NCI-H524 treated with DMSO at 0.1 percent for 48 hours (cell line): ENCODE results near the gene UFD1.
A peak's percentile ranks its signal among the peaks of the same experiment; 100 is the strongest.

Source experiments
- DNase-seq: peaks from one replicate; lab custom pipeline; 2025; lab: John Stamatoyannopoulos, UW

UFD1 gene

DNA sequence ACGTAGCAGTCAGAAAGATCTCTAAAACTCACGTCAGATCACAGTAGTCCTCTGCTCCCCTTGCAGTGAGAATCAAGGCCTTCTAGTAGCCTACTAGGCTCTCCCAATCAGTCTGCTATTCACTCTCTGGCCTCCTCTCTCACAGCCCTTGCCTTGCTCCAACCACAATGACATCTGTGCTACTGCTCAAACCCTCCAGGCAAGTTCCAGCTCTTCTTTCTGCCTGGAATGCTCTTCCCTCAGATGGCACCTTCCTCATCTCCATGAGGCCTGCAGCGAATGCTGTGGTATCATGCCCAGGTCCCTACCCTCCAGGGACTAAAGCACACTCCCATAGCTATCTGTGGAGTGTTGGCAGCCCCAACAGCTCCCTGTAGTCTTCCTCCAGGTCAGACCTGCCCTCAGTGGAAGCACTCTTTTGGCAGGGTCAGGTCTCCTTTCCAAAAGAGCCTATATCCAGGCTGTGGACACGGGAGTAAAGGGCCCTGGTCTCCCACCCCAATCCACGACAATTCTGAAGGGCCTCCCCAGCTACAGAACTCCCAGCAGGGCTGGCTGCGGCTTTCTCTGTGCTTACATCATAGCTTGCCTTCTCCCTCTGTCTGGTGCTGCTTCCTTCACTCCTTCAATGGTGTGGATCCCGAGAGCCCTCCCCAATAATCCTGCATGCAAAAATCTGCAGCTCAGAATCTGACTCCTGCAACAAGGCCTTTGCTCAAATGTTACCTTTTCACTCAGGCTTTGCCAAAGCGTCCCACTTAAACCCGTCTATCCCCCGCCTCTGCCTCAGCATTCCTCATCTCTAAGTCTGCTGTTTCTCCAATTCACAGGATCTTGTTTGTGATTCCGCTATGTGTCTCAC lies 56.3 kb downstream of the UFD1 start:
- DNase-seq, result no peak

DNA sequence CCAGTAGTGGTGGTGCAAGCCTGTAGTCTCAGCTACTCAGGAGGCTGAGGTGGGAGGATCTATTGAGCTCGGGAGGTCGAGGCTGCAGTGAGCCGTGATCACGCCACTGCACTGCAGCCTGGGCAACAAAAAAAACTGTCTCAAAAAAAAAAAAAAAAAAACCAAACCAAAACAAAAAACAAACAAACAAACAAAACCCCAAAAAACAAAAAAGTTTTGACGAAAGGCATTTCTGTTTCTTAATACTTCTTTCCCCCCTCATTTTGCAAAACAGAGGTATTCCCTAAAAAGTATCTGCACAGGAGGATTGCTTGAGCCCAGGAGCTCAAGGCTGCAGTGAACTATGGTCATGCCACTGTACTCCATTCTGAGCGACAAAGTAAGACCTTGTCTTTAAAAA lies 58.7 kb downstream of the UFD1 start:
- no peak for DNase-seq

DNA sequence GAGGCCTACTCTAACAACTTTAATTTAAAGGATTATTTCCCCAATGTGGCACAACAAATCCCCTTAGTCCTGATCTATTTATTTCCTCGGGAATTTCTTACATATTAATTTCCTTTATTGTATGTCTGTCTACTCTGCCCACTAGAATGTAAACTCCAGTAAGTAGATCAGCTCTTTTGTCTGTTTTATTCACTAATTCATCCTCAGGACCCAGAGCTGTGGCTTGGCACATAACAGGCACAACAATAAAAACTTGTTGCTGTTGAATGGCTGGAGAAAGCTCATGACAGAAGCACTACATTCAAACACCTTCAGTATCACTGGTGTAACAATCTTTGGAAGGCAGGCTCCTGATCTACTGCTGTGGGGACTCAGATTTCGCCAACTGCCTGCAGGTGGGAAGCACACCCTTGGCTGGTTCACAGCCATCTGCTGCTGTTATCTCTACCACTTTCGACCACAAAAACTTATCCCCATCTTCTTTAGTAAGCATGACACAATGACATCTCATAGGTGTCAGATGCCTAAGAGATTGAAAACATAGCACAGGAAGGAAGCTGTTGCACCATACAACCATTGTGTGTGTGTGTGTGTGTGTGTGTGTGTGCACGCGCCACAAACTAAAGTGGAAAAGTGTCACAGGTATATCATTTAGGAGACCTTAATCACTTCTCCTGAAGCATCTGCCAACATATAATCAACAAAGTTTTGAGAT lies 59.4 kb downstream of the UFD1 start:
- peak; percentile 11 for DNase-seq

DNA sequence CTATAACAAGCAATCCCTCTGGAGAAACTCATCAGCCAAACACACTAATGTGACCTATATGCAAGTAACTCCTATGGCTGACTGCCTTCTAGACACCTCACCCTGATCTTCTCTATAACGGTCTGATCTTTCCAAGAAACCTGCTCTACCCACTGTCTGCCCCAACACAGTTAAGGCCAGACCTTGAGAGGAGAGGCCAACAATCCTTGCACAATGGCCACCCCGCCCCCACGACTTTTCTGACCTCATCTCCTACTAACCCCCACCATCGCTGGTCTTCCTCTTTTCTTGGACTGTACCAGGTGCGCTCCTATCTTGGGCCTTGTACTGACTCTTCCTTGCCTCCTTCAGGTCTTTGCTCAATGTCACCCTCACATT lies 59.9 kb downstream of the UFD1 start:
- no peak for DNase-seq

DNA sequence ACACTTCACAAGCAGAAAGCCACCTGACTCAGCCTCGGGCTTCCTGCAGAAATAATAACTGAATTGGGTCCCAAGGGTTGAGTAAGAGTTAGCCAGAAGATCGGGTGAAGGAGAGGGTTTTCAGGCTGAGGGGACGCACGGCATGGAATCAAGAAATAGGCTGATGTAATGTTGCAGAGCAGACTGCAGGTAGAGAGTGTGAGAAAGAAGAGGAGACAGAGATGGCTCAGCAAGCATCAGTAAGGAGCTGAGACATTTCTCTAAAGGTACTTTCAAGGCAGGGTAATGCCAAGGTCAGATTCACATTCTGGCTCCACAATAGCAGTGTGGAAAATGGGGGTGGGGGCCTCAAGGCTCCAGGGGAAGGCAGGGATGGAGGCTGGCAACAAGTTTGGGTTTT lies 66.1 kb downstream of the UFD1 start:
- DNase-seq, result no peak

DNA sequence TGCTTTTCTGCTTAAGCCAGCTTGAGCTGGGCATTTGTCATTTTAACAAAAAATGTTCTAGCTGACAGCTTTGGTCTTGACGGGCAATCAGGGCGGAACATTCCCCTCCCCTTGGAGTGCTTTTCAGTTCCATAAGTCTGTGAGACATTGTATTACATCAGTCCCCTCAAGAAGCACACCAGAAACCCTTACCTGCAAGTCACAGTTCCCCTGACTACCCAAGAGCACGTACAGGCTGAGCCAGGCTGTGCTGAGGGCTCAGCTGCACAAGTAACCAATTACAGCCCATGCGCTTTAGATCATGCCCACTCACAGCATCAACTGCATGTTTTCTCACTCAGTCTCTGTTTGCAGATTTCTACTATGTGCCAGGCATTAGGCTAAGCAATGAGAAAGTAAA lies 66.5 kb downstream of the UFD1 start:
- no peak for DNase-seq

DNA sequence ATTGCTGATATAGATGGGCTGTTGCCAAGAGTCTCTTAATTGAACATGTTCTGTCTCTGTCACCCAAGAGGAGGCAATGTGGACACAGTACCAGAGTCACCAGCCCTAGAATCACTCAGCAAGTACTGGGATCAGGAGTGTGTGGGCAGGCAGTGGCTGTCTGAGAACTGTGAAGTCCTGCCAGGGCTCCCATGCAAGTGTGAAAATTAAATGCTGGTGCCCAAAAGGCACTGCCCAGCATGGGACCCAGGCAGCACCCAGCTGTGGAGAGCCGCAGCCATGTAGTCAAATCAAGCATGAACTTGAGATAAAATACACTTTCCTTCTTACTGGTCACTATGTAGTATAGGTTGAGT lies 67.3 kb downstream of the UFD1 start:
- DNase-seq, result no peak

DNA sequence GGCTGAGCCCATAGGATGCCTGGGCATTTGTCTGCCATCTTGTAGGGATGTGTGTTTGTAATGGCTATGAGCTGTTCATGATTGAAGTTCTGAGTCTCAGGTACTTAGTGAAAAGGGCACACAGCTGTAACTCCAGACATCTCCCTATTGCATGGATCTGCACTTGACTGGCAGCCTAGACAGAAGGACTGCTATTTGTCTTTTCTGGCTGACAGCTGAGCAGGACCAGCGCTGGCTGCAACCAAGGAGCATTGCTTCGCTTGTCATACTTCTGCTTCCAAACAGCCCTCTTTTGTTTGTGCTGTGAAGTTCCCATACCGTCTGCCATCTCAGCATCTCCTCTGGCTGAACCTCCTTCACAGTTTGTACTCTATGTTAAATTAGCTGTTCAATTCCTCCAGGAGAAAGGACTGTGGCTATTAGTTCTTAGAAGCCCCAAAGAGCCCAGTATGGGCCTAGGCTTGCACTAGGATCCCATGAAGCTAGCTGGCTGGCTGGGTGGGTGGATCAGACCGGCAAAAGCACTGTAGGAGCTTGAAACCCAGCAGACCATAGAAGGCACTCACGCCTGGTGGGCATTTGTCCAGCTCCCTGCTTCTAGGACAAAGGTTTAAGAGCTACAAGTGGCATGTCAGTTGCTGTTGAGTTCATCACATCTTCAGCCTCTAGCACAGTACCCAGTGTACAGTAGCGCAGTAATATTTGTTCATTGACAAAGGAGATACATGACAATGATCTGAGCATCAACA lies 67.9 kb downstream of the UFD1 start:
- DNase-seq, result no peak

DNA sequence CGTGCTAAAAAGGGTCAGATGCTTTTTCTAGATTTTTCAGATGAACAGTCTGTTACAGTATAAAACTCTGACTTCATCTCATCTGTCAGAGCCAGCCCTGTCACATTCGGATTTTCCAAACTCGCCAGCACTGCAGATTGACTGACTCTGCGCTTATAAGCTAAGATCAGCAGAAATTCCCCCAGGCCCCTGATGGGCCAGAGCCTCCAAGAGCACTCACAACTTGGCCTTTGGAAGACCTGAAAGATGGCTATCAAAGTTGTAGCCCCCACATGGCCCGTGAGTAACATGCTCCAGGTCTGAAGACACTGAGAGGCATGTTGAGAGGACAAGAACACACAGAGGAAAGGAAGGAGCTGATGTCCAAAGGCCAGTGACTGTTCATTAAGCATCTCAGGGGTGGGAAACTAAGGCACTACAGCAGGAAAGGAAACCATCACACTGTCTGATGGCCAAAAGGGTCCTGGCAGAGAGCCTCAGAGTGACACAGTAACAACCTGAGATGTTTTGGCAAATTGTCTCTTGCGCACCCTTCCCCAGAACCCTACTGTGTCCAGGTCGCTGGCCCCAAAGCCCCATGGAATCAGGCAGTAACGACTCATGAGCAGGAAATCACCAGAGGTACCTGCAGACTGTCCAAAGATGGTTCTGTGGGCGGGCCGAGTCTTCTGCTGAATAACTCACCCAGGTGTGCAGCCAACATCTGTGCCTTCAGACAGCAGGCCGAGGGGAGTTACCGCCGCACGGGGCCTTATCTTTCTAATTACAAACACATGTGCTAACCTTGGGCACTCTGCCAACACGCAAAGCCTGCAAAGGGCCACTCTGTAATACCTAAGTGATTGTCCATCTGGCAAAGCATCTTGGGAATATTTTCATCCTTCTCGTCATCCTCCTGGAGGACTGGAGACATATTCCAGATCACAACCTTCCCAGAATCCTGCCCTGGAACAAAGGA lies 71.1 kb downstream of the UFD1 start:
- peak; percentile 69 for DNase-seq

DNA sequence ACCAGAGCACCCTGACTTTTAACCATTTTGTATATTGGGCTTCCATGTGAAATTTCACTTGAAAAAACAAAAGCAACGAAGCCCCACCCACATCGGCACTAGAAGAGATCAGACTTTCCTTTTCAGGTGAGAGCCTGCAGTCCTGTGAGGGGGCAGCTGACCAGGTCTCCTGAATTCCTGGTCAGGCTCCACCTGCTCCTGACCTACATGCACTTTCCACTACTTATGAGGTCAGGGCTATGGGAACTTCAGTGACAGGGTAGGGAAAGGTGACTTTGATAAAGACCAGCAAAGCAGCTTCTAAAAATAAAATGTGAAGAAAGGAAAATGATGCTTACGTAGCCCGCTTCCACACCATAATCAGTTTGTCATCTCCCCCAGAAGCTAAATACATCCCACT lies 72.1 kb downstream of the UFD1 start:
- no peak for DNase-seq

DNA sequence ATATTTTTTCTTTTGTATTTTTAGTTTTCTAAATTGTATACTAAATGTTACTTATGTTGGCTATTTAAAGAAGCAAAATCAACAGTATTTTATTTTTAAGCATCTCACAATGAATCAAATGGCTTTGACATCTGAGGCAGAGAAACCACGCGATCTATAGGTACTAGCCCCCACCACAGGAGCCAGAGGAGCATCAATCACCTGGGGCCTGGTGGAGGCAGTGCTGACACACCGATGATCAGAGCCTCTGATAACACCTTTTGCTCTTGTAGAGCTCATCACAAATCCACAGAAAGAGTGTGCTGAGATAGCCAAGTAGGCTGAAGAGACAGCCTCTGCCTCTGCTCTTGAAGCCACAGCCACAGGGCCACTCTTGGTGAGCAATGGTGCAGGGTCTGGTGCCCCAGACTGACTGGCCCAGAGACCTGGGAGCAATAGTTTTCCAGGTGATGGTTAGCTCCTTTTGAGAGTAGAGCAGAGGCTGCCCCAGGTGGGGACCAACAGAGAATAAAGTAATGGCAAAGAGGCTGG lies 72.6 kb downstream of the UFD1 start:
- no peak for DNase-seq

DNA sequence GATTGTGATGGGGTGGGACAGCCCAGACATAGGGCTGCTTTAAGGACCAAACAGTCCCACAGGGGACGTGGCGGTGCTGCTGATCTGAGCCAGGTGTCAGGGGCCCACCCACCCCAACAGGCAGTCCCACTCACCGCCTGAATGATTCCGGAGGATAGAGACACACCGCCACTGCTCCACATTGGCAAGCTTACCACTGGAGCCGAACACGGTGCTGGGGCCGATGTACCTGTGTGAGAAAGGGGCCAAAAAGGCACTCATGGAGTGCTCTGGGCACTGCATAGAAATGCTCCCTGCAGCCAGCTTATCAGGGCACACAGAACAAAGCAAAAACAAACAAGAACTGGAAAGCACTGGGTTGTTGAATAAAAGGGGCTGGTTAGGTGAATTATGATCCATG lies 73.3 kb downstream of the UFD1 start:
- no peak for DNase-seq

DNA sequence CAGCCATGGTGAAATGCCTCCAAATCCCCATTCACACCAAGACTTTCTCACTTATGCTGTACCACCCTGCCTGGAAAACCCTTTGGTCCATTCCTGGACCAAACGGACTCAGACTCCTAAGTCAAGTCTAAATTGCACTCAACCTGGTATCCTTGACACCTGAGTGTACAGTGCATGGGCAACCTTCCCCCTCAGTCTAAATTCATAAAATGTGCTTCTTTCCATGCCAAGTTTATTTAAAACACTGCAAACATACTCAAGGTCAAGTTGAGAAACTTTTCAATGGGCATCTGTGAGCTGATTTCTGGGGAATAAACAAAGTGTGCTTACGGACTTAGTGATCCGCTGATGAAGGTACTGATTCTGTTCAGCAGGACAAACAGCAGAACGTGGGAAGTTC lies 73.9 kb downstream of the UFD1 start:
- no peak for DNase-seq

DNA sequence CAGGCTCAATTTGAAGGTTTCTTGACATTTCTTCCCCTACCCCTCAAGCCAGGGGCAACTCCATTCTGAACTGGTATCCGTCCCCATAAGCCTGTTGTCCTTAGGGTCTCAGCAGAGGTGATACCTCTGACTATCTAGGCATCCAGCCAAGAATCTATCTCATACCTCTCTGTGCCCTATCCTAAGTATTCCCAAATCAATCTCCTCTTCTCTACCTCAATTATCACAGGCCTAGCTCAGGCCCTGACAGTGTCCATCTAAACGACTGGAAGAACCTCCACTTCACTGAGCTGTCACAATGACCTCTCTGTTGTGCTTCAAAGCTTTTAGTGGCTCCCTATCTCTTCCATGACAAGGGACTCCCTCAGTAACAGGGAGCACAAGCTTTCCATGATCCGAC lies 74.3 kb downstream of the UFD1 start:
- no peak for DNase-seq

DNA sequence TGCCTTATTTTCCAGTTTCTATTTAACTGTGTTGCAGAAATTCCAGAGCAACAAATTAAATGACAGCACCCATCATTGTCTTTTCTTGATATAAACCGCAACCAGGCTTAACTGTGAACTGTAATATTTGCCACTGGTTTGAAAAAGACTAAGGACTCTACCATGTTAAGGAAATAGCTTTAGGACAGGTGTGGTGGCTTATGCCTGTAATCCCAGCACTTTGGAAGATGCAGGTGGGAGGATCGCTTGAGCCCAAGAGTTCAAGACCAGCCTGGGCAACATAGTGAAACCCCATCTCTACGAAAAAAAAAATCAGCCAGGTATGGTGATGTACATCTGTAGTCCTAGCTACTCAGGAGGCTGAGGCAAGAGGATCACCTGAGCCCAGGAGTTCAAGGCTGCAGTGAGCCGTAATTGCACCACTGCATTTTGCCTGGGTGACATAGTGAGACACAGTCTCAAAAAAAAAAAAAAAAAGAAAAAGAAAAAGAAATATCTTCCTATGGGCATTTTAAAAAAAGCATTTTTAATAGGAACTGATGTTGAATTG lies 76.3 kb downstream of the UFD1 start:
- no peak for DNase-seq

DNA sequence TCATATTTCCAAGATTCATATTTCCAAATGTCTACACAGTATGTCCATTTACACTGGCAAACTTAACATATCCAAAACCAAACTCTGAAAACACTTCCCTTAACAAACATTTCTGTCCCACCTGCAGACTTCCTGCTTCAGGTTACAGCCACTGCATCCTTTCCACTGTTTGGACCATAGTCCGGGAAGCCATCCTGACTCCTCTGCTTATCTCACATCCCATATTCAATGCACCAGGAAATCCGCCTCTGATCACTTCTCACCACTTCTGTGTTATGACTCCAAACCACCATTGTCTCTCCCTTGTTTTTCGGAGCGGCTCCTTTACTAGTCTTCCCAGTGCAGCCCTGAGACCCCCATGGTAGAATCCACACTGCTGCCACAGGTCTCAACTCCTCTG lies 77.5 kb downstream of the UFD1 start:
- DNase-seq, result no peak

DNA sequence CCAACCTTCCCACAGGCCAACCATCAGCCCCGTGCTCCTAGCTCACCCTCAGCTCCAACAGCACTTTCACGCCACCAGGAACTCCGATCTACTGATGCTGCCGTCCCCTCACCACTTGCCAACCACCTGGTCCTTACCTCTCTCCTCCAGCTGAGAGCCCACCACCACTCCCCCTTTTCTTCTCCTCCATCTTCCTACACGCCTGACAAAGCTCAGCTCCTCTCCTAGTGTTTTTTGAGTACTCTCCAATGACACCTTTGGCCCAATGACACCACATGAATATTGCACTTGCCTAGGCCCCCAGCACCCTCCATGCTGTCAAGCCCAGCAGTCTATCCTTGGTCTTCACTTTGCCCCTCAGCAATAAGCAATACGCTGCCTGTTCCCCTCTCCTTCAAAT lies 78.1 kb downstream of the UFD1 start:
- no peak for DNase-seq
